Measurements from ENCODE around the gene SNPH. TPM values are rescaled to one million over a fixed set of nuclear protein-coding genes. Genes with fewer than 3 reads are reported as not detected.
"Not testable (repeated sequence)": the region's sequence is repeated elsewhere in the genome, so short reads cannot be mapped to it uniquely, and the experiment has no call there.

Gene SNPH, protein sequence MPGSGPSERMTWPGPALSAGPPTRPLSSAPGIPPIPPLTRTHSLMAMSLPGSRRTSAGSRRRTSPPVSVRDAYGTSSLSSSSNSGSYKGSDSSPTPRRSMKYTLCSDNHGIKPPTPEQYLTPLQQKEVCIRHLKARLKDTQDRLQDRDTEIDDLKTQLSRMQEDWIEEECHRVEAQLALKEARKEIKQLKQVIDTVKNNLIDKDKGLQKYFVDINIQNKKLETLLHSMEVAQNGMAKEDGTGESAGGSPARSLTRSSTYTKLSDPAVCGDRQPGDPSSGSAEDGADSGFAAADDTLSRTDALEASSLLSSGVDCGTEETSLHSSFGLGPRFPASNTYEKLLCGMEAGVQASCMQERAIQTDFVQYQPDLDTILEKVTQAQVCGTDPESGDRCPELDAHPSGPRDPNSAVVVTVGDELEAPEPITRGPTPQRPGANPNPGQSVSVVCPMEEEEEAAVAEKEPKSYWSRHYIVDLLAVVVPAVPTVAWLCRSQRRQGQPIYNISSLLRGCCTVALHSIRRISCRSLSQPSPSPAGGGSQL
- 6.1 and 6.8 TPM in 2 replicates for total RNA-seq

DNA sequence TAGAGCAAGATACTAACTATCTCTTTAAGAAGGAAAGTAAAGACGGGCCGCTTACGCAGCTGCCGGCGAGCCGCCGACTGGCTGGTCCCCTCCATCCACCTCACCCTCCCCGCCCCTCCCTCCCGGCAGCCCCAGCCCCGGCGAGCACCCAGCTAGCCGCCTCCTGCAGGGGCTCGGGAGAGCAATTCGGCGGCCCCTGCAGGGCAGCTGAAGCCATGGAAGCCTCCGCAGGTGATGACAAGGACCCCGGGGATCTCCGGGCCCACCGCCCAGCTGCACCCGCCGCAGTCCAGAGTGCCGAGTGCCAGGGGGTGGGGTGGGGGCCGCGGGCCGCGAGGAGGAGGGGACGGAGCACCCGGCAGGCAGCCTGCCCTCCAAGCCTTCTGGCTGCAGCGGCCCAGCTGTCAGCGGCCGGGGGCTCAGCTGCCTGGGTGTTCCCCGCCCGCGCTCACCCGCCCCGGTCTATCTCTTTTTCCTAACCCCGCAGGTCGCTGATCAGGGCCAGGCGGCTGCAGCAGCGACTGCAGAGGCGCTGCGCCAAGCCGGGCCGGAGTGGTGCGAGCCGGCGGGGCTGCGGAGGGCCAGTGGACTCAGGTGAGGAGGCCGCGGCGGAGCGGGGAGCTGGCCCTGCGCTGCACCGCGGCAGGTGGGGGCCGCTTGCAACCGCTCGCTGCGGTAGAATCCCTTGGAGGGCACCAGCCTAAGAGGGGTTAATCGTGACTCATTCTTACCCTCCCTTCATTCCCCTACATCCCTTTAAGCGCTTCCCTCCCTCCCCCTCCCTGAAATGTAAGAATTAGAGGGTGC, at the start of gene SNPH:
Gene SNPH (plus strand): TSS at position 128 of the 807 bp plus-strand sequence. CDS start 29,946 bp downstream, outside the sequence.
- intact Hi-C loops (cut with micrococcal nuclease): loop anchor here (1.0 to 5.0 kb wide), 9 partner anchors 21 to 724 kb away; partner anchors contain the start of genes CSNK2A1, FKBP1A, PSMF1 and RAD21L1

DNA sequence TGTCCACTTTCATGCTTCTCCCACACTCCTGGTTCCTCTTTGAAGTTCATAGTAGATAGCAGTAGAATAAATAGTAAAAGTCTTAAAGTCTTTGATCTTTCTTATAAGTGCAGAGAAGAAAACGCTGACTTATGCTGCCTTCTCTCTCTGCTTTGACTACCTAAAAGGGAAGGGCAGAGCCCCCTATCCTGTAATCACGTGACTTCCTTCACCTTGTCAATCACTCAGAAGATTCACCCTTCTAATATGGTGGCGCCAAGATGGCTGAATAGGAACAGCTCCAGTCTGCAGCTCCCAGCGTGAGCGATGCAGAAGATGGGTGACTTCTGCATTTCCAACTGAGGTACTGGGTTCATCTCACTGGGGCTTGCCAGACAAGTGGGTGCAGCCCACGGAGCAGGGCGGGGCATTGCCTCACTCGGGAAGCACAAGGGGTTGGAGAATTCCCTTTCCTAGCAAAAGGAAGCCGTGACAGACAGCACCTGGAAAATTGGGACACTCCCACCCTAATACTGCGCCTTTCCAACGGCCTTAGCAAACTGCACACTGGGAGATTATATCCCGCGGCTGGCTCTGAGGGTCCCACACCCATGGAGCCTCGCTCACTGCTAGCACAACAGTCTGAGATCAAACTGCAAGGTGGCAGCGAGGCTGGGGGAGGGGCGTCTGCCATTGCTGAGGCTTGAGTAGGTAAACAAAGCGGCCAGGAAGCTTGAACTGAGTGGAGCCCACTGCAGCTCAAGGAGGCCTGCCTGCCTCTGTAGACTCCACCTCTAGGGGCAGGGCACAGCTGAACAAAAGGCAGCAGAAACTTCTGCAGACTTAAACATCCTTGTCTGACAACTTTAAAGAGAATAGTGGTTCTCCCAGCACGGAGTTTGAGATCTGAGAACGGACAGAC, 49.3 kb upstream of the SNPH start:
- intact Hi-C loops (cut with micrococcal nuclease): not testable (repeated sequence)

DNA sequence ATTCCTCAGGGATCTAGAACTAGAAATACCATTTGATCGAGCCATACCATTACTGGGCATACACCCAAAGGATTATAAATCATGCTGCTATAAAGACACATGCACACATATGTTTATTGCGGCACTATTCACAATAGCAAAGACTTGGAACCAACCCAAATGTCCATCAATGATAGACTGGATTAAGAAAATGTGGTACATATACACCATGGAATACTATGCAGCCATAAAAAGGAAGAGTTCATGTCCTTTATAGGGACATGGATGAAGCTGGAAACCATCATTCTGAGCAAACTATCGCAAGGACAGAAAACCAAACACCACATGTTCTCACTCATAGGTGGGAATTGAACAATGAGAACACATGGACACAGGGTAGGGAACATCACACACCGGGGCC, 43.3 kb upstream of the SNPH start:
- intact Hi-C loops (cut with micrococcal nuclease): not testable (repeated sequence)

DNA sequence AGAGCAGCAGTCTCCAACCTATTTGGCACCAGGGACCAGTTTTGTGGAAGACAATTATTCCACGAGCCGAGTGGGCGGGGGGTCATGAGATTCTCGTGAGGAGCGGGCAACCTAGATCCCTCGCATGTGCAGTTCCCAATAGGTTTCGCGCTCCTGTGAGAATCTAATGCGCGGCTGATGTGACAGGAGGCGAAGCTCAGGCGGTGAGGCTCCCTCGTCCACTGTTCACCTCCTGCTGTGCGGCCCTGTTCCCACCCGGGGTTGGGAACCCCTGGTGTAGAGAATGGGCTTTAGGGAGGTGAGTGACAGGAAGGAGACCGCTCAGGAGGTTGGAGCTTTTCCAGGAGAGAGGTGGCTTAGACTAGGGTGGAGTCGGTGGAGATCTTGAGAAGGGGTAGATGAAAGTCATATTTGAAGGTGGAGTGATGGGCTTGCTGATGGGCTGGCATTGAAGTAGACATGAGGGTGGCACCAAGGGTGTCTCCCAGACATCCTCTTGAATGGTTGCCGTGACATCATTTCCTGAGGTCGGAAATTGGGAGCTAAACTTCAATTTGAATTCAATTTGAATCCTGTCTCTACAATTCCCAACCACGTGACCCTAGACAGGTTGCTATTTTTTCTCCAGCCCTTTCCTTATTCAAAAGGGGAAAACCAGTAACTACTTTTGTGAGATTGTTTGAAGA, 41.7 kb upstream of the SNPH start:
- intact Hi-C loops (cut with micrococcal nuclease): no loop called here

DNA sequence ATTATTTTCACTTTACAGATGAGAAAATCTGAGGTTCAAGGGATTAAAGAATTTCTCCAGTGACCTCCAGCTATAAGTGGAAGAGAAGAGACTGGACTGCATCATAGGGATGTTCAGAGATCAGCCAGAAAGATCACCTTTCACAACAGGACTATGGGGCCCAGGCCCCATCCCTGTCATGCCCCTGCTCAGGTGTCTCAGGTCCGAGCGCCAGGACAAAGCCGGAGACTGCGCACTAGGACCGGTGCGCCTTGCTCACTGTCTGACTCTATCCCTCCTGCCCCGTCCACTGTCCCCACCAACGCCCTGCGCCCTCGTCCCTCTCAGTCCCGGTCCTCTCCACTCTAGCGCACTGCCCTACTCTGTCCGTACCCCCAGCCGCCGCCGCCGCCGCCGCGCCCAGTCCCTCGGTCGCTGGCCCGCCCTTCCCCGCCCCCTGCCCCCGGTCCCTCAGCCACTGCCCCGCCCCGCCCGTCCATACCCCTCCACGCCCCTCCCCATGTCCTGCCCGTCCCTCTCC, 40.8 kb upstream of the SNPH start:
- intact Hi-C loops (cut with micrococcal nuclease): loop anchor here (1.0 to 5.0 kb wide), 6 partner anchors 12 to 818 kb away; partner anchors contain the start of genes FAM110A, PSMF1 and RBCK1

DNA sequence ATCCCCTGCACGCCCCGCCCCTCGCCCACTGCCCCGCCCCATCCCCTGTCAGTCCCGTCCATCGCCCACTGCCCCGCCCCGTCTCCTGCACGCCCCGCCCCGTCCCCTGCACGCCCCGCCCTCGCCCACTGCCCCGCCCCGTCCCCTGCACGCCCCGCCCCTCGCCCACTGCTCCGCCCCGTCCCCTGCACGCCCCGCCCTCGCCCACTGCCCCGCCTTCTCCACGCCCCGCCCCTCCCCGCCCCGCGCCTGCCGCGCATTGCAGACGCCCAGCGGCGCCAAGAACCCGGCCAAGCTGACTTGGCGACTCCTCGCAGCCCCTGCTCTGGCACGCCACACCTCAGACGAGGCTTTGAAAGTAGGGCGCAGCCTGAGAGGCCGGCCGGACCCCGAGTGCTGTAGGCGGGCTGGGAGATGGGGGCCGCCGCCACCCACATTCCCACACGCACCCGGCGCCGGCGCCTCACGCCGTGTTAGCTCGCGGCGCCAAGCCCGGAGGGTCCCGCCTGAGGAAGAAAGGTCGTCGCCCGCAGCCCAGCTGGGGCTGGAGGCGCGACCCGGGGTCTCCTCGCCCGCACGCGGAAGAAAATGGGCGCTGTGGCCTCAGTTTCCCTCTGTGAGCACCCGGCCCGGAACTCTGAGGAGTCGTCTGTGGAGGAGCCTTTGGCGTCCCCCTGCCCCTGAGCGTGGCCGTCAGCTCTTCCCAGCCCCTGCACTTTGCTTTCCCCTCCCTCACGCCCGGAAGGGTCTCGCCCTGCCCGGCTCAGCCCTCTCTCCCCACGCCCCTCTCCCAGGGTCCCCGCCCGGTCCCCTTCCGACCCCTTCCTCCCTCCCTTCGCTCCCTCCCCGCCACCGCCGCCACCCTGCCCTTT, 40.1 kb upstream of the SNPH start, which contains the start of gene RAD21L1:
Gene RAD21L1 (plus strand): TSS at position 262 of the 872 bp plus-strand sequence. CDS start 2,410 bp downstream, outside the sequence.
- intact Hi-C loops (cut with micrococcal nuclease): loop anchor here (1.0 to 5.0 kb wide), 10 partner anchors 13 to 819 kb away; partner anchors contain the start of genes FAM110A, PSMF1, RBCK1 and SNPH

DNA sequence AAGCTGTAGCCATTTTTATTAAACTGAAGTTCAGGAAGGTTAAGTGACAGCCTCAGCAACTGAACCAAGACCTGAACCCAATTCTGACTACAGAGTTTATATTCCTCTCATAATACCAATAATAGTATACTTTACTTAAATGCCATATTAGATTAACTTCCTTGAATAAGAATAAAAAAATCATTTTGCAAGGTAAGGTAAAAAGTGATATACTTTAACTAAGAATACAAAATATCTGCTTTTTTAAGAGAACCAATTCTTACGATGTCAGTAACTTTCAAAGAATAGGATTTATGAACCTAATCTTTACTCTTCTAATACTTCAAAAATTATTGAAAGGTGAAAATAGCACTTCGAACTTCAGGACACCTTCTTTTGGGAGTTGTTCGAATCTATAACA, 36.6 kb upstream of the SNPH start:
- intact Hi-C loops (cut with micrococcal nuclease): loop anchor here (5.0 kb wide), 3 partner anchors 397 to 822 kb away; partner anchors contain the start of genes FAM110A and RBCK1

DNA sequence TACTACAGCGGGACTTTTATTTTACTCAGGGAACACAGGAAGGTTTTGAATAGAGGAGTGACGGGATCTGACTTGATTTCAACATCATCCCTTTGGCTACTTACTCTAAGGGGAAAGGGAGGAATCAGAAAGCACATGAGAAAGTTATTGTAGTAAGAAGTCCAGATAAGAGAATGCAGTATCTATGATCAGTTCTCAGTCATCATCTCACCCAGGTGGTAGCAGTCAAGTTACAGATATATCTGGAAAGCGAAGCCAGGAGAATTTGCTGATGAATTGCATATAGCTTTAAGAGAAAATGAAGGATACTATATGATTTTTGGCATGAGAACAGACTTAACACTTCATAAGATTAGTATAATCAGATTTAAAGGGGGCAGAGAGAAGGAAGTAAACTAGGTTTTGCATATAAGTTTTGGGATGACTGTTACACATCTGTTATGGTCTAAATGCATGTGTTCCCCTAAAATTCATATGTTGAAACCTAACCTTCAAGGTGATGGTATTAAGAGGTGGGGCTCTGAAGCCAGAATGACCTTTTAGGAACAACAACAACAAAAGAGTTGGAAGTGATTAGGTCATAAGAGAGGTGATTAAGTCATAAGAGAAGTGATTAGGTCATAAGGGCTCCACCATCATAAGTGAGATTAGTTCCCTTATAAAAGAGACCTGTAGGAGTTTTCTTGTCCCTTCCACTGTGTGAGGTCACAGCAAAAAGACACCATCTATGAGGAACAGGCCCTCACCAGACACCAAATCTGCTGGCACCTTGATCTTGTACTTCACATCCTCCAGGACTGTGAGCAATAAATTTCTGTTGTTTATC, 33.6 kb upstream of the SNPH start:
- intact Hi-C loops (cut with micrococcal nuclease): no loop called here

DNA sequence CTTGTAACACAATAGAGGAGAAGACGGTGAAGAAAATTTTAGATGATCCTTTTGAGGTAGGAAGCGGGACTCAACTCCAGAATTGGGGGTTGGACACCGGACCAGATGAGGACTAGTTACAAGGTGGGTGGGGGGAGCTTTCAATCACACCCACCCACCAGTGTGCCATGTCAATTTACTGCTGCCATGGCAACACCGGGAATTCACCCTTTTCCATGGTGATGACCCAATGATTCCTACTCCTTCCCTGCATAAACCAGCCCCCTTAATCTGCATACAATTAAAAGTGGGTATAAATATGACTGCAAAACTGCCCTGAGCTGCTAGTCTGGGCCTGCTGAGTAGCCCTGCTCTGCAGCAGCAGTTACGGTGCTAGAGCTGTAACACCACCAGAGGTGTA, 25.5 kb upstream of the SNPH start:
- intact Hi-C loops (cut with micrococcal nuclease): no loop called here

DNA sequence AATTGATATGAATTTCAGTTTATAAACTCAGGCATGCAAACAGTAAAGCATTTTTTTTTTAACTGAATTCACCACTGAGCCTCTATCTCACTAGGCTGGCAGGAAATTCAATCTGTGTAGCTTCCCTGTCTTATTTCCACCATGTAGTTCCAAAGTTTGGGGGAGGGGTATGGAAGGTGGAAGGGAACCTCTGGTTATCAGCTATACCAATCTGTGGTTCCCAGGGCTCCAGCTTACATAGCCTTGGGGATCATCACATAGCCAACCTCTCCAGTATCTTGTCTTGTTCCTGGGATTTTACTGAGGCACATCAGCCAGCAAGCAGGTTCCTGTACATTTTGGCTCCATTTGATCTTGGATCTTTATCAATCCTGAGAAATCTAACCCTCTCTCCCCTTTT, 24.6 kb upstream of the SNPH start:
- intact Hi-C loops (cut with micrococcal nuclease): no loop called here

DNA sequence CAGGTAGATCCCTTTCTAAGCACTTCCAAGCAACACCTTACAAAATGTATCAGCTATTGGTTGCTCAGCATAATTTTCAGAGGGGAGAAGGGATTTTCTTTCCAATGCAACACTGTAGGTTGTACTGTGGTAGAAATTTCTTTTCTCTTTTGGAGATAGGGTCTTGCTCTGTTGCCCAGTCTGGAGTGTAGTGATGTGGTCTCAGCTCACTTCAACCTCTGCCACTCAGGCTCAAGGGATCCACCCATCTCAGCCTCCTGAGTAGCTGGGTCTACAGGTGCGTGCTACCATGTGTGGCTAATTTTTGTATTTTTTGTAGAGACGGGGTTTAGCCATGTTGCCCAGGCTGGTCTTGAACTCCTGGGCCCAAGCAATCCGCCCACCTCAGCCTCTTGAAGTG, 24.0 kb upstream of the SNPH start:
- intact Hi-C loops (cut with micrococcal nuclease): no loop called here

DNA sequence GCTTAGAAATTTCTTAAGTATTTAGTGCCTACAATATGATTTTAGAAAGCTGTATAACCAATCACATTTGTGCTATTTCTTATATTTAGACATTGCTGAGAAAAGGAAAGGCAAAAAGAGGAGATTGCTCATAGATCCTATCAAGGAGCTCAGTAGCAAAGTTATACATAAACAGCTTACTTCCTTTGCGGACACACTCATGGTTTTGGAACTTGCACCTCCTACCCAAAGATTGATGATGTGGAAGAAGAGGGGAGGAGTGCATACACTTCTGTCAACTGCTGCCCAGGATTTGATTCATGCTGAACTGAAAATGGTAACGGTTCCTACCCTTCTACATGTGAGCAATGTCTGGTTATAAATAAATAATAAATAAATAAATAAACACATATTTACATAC, 23.6 kb upstream of the SNPH start:
- intact Hi-C loops (cut with micrococcal nuclease): no loop called here

DNA sequence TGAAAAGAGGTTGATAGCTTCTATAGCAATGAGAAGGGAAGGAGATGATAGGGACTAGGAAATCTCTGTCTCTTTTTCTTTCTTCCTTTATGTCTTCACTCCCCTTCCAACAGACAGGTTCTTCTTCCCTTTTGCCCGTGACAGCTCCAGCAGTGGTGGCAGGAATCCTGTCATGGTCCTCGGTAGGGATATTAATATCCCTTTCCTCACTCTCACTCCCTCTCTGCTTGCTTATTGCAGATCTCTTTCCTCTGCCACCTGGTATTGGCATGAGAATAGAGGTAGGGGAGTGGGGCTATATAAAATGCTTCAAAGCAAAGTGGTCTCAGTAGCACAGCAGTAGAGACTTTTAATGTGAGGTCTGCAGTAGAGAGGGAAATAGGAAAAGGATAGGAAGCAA, 20.5 kb upstream of the SNPH start:
- intact Hi-C loops (cut with micrococcal nuclease): no loop called here

DNA sequence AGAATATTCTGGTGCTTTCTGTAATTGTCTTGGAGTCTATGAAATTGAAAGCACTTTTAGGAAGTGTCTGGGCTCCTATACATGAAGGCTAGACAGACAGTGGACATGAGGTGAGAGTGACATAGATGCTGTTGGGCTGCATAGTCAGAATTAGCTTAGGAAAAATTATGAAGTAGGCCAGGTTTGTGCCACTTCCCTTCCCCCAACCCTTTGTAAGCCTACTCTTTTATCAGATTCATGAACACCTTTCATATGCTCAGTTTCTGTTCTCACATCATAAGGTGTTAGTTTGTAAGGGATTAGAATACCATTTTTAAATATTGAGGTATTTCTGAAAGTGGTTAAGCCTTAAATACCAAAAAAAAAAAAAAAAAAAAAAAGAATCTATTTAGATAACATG, 18.4 kb upstream of the SNPH start:
- intact Hi-C loops (cut with micrococcal nuclease): no loop called here

DNA sequence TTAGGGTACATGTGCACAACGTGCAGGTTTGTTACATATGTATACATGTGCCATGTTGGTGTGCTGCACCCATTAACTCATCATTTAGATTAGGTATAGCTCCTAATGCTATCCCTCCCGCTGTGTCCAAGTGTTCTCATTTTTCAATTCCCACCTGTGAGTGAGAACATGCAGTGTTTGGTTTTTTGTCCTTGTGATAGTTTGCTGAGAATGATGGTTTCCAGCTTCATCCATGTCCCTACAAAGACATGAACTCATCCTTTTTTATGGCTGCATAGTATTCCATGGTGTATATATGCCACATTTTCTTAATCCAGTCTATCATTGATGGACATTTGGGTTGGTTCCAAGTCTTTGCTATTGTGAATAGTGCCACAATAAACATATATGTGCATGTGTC, 15.8 kb upstream of the SNPH start:
- intact Hi-C loops (cut with micrococcal nuclease): not testable (repeated sequence)

DNA sequence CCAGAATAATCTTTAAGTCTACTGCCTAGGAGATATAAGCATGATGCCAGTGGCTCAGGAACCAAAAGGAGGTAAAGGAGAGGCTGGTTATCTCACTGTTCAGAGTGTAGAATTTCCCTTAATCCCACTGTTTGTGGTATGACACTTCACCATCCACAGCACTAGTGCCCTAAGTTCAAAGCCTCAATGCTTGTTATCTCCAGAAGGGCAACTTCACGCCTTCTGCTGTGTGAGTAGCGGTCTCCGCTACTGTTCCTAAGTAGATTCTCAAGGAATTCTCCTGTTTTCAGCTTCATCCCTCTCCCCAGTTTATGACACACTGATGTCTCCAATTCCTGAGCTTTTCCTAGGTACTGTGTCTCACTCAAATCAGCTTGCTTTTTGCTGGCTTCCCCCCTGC, 13.7 kb upstream of the SNPH start:
- intact Hi-C loops (cut with micrococcal nuclease): no loop called here

DNA sequence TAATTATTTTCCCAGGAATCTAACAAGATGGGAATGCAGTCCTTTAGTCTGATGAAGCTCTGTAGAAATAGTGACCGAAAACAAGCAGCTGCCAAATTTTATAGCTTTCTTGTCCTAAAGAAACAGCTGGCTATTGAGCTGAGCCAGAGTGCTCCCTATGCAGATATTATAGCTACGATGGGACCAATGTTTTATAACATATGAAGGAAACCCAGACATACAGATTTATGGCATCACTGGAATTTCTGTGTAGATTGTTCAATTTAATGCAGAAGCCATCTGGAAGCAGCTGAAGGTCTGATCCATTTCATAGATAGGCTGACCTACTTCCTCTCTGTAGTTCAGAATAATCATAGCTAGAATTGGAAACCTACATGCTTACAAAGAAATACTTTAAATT, 11.8 kb upstream of the SNPH start:
- intact Hi-C loops (cut with micrococcal nuclease): no loop called here

DNA sequence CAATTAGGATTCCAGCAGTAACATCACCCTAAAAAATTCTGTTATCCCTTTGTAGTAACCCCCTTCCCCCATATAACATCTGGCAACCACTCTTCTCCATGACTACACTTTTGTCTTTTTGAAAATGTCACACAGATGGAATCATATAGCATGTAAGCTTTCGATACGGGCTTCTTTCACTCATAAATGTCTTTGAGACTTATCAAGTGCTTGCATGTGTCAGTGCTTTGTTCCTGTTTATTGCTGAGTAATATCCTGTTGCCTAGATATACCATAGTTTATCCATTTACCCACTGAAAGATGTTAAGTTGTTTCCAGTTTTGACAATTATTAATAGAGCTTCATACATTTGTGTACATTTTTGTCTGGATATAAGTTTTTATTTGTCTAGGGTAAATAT, 10.4 kb upstream of the SNPH start:
- intact Hi-C loops (cut with micrococcal nuclease): no loop called here
